Stomach (tissue), 4 donors: ENCODE data around the gene NCEH1.

ENCODE experiments used
- CTCF ChIP-seq, 7 experiments: fragments of 450-650 bp in 4 of 7; fragments of 200-600 bp in 3 of 7; sonication (generic) in 3 of 7; IDR thresholded peaks; one replicate each; pipeline ENCODE4 v1.5.1; 2016 to 2019; ENCODE audit warnings: antibody characterized with exemption in 7 of 7, control low read depth in 2 of 7, mild to moderate bottlenecking in 1 of 7
- POLR2A ChIP-seq, 4 donors: fragments of 450-650 bp; IDR thresholded peaks; one replicate each; pipeline ENCODE4 v1.6.1; 2016; ENCODE audit warnings: antibody characterized with exemption in 4 of 4, control low read depth in 2 of 4, mild to moderate bottlenecking in 1 of 4, moderate library complexity in 1 of 4
- POLR2AphosphoS5 ChIP-seq, 3 donors: sonication (generic); formaldehyde crosslinking; IDR thresholded peaks; one replicate each; pipeline ENCODE4 v1.6.1; 2016; ENCODE audit warnings: antibody characterized with exemption in 3 of 3

- TF ChIP-seq CTCF (IDR thresholded peaks at IDR 0.05) (no peak), POLR2A (IDR thresholded peaks at IDR 0.05) (no peak), POLR2AphosphoS5 (IDR thresholded peaks at IDR 0.05) (no peak)
These were observed 83.6 kb downstream of the NCEH1 start for GRCh38 chr3:172627057-172627809.
